D721Med (cell line): ENCODE results near the gene GSTA4.
A peak's percentile ranks its signal among the peaks of the same experiment; 100 is the strongest.

Experiments
- DNase-seq: peaks from one replicate; pipeline ENCODE4 v3.0.0; 2011; ENCODE audit warnings: low spot score; ENCODE audit not compliant: insufficient read length
- FAIRE-seq: peaks from 2 replicates; lab custom pipeline; 2011; peaks lifted over from hg19 to GRCh38; lab: Jason Lieb, UNC
- CTCF ChIP-seq: IDR thresholded peaks from 2 replicates; pipeline ENCODE4 v1.5.1; 2012; ENCODE audit warnings: mild to moderate bottlenecking, control low read depth; ENCODE audit not compliant: insufficient read depth; ENCODE audit errors: missing control alignments

The GSTA4 gene

GRCh38 chr6:52992980-52993920 is 1.8 kb downstream of the GSTA4 start:
- no peak for TF ChIP-seq CTCF
- FAIRE-seq (peak; percentile 81), DNase-seq (no peak)

- FAIRE-seq (no peak), DNase-seq (no peak)
- no peak for TF ChIP-seq CTCF
These were observed 4.7 kb downstream of the GSTA4 start for GRCh38 chr6:52990342-52990741.

GRCh38 chr6:52985228-52985627 is 9.9 kb downstream of the GSTA4 start:
- no peak for TF ChIP-seq CTCF
- DNase-seq, result no peak
- no peak for FAIRE-seq

GRCh38 chr6:52984247-52984646 is 10.8 kb downstream of the GSTA4 start:
- FAIRE-seq (no peak), DNase-seq (no peak)
- no peak for TF ChIP-seq CTCF

- FAIRE-seq (no peak), DNase-seq (no peak)
- TF ChIP-seq CTCF, result no peak
These were observed 11.8 kb downstream of the GSTA4 start for GRCh38 chr6:52983159-52983848.

GRCh38 chr6:52982680-52983079 is 12.4 kb downstream of the GSTA4 start:
- no peak for TF ChIP-seq CTCF
- FAIRE-seq, result no peak
- no peak for DNase-seq
